GM10266 (cell line): ENCODE results near the gene MRPL28.
"Not testable (repeated sequence)": the region's sequence is repeated elsewhere in the genome, so short reads cannot be mapped to it uniquely, and the experiment has no call there.

ENCODE experiments used
- DNase-seq: peaks from one replicate; pipeline ENCODE4 v3.0.0; 2012; ENCODE audit errors: extremely low spot score
- CTCF ChIP-seq: IDR thresholded peaks from 2 replicates; pipeline ENCODE4 v1.5.1; 2012; ENCODE audit warnings: mild to moderate bottlenecking, low read depth; ENCODE audit not compliant: control insufficient read depth, insufficient read depth; ENCODE audit errors: missing control alignments

The MRPL28 gene

GRCh38 chr16:379183-379960 lies 9.0 kb upstream of the MRPL28 start:
- no peak for TF ChIP-seq CTCF
- no peak for DNase-seq

GRCh38 chr16:378821-379182 lies 8.5 kb upstream of the MRPL28 start:
- DNase-seq: no peak
- TF ChIP-seq CTCF: no peak

- not testable (repeated sequence) for DNase-seq
Observed at GRCh38 chr16:378113-378820, 7.9 kb upstream of the MRPL28 start.

GRCh38 chr16:377419-377951 lies 7.1 kb upstream of the MRPL28 start:
- no peak for TF ChIP-seq CTCF
- no peak for DNase-seq

GRCh38 chr16:376817-377418 lies 6.6 kb upstream of the MRPL28 start:
- DNase-seq: no peak
- no peak for TF ChIP-seq CTCF

- DNase-seq: no peak
- TF ChIP-seq CTCF: no peak
Observed at GRCh38 chr16:375927-376816, 5.8 kb upstream of the MRPL28 start.

- no peak for DNase-seq
- no peak for TF ChIP-seq CTCF
Observed at GRCh38 chr16:375212-375611, 4.9 kb upstream of the MRPL28 start.
